Activated CD4-positive, CD25-positive, alpha-beta regulatory T cell treated with anti-CD3 and anti-CD28 coated beads, Interleukin-2, amount 50 U/mL, for 16 hours (primary cell): ENCODE measurements around the gene TMEM132C.
"Not testable (repeated sequence)": the region's sequence is repeated elsewhere in the genome, so short reads cannot be mapped to it uniquely, and the experiment has no call there.

Source experiments
- DNase-seq: peaks from one replicate; pipeline ENCODE4 v3.0.0-alpha.2; 2020; ENCODE audit warnings: low read depth, low spot score

The TMEM132C gene

GRCh38 chr12:128554546-128555304 is 287.8 kb downstream of the TMEM132C start:
- DNase-seq = no peak

DNA sequence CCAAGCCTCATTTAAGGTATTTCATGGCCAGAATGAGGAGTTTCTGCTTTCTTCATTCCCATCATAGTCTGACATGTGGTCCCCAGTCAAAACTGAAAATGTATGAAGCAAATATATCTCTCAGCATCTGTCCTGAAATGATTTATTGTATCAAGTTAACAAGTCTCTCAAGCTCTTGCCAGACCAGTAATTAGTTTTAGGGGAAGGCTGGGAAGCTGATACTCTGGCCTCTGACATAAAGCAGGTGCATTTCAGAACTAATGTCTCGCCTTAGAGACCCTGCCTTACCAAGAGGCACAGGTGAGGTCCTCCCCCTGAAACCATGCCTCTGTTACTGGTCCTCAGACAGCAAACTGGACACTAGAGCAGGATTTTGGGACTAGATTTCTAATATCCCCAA is 290.3 kb downstream of the TMEM132C start:
- DNase-seq = no peak

DNA sequence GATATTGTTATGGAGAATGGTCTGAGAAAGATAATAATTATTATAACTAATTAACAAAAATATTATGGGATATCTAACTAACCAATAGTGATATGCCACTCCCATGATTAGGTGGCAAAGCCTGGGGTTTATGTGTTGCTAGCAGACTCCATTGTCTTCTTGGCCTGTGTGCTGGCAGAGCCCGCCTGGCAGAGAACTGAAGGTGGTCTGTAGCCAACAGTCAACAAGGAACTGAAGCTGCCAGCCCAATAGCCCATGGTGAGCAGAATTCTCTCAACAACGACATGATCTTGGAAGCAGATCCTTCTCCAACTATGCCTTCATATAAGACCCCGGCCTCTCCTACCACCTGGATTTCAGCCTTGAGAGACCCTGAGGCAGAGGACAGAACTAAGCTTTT is 298.0 kb downstream of the TMEM132C start:
- DNase-seq = no peak

- no peak for DNase-seq
Measured at GRCh38 chr12:128567730-128568129, 300.8 kb downstream of the TMEM132C start.

GRCh38 chr12:128570191-128571065 is 303.5 kb downstream of the TMEM132C start:
- no peak for DNase-seq

- DNase-seq = no peak
Measured at GRCh38 chr12:128571906-128572810, 305.2 kb downstream of the TMEM132C start.

- no peak for DNase-seq
Measured at GRCh38 chr12:128573907-128574306, 306.9 kb downstream of the TMEM132C start.

DNA sequence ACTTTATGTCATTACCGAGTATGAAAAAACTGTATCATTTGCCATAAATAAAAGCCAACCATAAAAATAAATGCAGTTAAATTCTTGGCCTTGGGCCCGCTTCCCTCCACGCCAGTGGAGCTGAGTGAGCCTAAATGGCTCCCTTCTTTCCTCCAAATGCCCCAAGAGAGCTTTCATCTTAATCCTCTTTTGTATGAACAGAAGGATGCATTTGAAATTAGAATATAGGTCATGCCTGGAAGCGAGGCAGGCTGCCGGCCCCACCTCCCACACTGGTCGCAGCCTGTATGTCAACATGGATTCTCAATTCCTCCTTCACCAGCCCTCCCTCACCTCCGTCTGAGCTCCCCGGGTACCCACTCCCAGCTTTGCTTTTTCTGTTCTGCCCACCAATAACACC is 311.1 kb downstream of the TMEM132C start:
- no peak for DNase-seq

DNA sequence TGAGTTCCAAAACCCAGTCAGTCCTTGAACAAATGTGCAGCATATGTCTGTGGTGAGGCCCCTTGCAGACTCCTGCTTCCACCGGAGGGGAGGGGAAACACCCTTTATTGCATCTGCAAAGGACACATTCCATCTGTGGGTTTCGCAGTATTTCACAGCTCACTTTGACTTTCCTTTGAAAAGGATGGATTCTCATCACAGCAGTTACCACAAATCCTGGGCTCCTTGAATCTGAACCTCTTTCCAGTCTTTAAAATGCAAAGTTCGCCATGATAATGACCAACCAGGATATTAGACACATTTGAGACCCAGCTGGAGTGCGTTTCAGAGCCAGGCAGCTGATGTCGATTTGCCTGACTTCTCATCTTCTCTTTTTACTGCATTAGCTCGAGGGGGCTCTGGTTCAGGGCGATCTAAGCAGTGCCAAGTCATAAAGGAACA is 314.4 kb downstream of the TMEM132C start:
- DNase-seq = no peak

GRCh38 chr12:128583453-128583852 is 316.5 kb downstream of the TMEM132C start:
- DNase-seq = no peak

DNA sequence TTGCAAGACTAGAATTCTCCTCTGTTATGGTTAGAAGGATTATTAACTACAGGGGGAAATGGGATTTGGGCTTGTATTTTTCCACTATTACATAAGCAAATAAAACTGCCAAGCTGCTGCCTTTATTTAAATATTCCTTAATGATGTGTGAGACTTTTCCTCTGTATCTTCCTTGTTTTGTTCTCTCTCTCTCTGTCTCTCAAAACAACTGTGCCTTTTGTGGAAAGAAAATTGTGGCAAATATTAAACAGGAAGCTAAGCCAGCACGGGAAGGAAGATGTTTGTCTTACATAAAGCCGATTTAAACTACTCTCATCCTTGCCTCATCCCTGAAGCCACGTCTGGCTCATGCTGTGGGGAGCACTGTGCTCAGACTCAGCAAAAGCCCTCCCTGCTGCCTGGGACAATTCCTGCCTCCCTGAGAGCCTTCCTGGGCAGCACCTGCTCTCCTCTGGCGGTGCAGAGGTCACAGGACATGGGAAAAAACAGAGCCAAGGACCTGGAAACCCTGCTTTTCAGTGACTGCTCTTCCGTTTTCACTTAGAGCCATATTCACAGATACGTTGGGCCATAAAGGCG is 319.6 kb downstream of the TMEM132C start:
- no peak for DNase-seq

DNA sequence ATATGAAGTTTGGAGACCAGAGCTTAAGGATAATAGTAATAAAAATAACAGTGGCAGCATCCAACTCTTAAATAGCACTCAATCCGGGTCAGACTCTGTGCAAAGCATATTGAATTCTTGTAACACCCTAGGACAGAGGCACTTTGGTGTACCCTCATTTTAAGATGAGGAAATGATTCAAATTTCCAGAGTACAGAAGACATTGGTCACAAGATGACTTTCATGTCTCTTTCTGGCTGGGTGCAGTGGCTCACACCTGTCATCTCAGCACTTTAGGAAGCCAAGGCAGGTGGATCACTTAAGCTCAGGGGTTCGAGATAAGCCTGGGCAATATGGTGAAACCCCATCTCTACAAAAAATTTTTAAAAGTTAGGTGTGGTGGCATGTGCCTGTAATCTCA is 320.9 kb downstream of the TMEM132C start:
- DNase-seq = no peak

DNA sequence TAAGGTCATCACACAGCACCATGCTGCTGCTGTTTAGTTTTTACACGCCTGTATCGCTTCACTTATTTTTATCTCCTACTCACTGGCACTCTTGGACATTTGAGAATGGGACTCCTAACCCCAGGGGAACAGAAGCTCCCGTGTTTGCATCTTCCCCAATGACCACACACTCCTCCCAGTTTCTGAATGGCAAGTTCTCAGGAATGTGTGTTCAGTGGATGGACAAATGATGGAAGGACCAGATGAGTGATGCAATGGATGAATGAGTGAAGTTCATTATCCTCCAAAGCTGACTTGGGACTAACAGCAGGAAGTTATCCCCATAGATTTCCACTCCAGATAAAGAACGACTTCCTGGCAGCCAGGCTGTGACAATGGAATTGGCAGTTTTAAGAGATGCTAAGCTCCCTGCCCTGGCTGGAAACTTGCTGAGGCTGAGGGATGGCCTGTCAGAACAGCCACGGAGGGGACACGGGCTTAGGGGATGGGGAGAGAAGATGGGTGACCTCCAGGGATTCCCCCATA is 325.3 kb downstream of the TMEM132C start:
- no peak for DNase-seq

DNA sequence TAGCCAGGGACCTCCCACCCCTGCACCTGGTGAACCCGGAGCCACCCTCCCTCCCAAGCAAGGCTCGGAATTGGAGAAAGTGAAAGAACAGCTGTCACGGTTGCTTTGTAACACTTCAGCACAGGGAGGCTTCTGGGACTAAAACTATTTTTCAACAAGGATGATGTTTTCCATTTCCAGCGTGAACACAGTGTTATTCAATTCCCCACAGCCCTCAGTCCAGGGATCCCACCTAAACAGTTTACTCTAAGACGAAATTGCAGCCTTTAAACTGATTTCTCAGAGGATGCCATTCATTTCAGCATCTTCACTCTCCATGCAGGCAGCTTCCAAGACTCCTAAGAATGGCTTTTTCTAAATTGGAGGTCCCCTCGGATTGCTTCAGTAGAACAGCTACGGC is 327.6 kb downstream of the TMEM132C start:
- no peak for DNase-seq

DNA sequence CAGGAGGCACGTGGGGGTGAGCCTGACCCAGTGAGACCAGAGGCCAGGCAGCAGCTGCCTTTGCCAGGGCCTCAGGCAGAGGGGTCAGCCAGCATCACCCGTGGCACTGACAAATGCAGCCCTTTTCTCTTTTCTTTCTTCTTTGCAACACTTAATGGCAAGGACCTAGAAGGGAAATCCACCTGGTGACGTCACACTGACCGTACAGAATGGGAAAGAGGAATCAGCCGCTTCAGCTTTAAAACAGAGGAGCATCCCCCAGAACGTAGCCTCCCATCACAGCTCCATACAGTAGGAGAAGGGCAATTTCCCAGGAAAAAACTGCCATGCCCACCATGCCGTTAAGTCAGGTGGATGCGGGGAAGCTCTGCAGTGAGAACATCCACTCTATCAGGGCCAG is 328.6 kb downstream of the TMEM132C start:
- DNase-seq = no peak

DNA sequence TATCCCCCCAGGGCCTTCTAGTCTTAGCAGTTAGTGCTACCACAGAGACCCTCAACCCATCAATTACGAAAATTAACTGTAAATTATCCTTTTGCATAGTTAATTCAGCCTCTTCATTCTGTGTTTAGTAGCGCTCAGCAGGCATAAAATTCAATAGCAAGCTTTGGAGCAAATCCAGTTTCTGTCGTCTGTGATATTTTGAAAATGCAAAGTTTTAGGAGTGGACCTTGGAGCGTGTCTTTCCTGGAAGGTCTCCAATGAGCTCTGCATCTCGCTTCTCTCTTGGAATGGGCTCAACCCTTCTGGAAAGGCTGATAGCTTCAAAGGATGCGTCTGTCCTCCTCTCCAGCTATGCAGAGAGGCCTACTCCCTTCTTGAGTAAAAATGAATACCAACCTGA is 333.9 kb downstream of the TMEM132C start:
- no peak for DNase-seq

DNA sequence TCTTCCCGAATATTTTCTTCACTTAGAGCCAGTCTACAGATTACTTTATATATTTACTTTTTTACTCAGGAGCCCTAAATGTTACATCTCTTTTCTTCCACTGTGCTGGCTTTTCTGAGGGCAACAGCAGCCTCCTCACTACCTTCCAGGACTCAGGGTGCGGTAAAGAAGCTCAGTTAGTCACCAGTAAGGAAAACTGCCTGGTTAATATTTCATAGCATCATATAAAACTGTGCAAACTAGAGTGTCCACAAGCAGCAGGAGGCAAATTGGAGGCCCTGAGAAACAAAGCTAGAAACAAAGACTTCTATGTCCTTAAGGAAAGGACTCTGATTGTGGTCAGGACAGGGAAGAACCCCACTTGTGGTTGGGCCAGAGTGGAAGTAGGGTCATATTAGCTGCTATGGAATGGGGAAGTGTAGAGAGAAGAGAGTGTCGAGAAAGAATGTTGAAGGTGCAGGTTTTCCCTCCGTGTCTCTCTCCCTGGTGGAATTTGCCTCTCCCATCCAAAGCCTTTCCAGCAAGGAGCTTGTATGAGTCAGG is 336.7 kb downstream of the TMEM132C start:
- DNase-seq = no peak

DNA sequence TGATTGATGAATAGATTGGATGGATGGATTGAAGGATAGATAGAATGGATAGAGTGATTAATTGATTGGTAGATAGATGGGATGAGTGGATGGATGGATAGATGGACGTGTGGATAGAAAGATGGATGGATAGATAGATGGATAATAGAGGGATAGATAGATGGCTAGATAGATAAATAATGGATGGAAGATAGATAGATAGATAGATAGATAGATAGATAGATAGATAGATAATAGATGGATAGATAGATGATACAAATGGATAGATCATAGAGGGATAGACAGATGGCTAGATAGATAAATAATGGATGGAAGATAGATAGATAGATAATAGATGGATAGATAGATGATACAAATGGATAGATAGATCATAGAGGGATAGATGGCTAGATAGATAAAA is 337.2 kb downstream of the TMEM132C start:
- DNase-seq = not testable (repeated sequence)

GRCh38 chr12:128606051-128606450 is 339.1 kb downstream of the TMEM132C start:
- no peak for DNase-seq

DNA sequence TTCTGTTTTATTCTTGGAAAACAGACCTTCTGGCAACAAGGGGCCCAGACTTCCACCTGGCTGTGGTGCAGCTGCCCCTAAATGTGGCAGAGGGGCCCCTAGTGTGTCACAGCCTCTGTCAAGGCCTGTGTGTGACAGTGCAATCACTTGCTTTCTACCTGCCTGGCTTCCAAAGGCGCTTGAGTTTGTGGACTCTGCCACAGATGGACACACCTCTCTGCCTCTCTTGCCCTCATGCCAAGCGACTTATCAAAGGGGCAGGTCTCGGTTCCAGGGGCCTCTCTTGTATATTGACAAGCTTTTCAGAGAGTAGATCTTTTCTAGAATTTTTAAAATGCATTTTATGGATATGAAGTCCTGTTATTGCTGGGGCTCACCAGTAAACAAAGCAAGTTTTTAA is 339.6 kb downstream of the TMEM132C start:
- no peak for DNase-seq

GRCh38 chr12:128606970-128607369 is 340.0 kb downstream of the TMEM132C start:
- DNase-seq = no peak
